ENCODE results near the gene GPHB5. TPM values are rescaled to one million over a fixed set of nuclear protein-coding genes. Genes with fewer than 3 reads are reported as not detected.

GPHB5 gene
- total and polyA plus RNA-seq, 2 of the 13 experiments (the other 11 are each of a cell fraction or from before 2014, with no cell fraction given): not detected

DNA sequence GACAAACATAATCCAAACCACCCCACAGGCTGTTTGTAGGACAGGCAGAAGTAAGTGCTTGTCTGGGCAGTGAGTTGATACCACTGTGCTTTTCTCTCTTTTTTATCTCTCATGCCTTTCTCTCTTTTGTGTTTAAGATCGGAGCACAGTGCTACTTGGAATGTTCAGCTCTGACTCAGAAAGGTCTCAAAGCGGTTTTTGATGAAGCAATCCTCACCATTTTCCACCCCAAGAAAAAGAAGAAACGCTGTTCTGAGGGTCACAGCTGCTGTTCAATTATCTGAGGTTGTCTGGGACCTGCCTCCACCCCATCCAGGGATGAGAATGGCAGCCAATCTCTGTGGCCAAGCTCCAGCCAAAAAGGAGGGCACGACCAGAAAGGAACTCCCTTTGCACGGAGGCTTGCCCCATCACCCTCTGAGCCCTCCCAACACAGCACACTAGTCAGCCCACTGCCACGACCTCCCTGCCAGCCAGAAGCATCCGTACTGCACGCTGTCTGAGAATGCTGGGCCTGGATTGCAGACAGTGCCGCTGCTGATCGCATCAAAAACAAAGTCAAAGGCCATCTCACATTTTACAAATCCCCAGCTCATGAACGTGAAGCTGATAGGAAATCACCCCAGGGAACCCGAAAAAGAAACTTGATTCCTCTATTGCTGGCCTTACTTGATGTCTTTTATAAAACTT is 27.8 kb downstream of the GPHB5 start:
- intact Hi-C loops (cut with micrococcal nuclease; ENCODE audit: unreplicated experiment) (no loop called here), in situ Hi-C loops (cut with HindIII; ENCODE audit: extremely low pct_ligation_motif_present, low pct_unique_long_range_greater_than_20kb) (no loop called here)
- H3K9ac ChIP-seq (ENCODE audit: insufficient read depth, low read depth, low read length): no peak overlapping the region
- DNase-seq (ENCODE audit: low spot score): no peak
- H3K27me3 ChIP-seq (ENCODE audit: control insufficient read depth in 1 of 2, insufficient read depth in 2 of 2, low read length in 2 of 2): peaks cover 0 to 17% of the 10 kb centered on the region in 2 experiments; a peak in 2 of 5 replicates
- H3K4me2 ChIP-seq (ENCODE audit: low read depth, low read length): no peak overlapping the region
- ChIA-PET CTCF (ENCODE audit: low intra/inter-chr PET ratio, low total read pairs) (no interaction called here), POLR2A (no interaction called here)
- no peak overlapping the region for H3K27ac ChIP-seq (ENCODE audit: extremely low read length, insufficient read depth, low read length)
- H3K36me3 ChIP-seq (replicated peaks in 1 of 2; ENCODE audit: control insufficient read depth in 1 of 2, insufficient read depth in 2 of 2, low read length in 2 of 2): no peaks in the 10 kb centered on the region
- no peak overlapping the region for H3K4me3 ChIP-seq (replicated peaks in 1 of 3; ENCODE audit: insufficient read depth in 1 of 3, low read depth in 2 of 3, low read length in 3 of 3)
- H3K79me2 ChIP-seq (ENCODE audit: insufficient read depth, low read length): no peaks in the 10 kb centered on the region
- TF ChIP-seq NR3C1 (CRISPR knock-in tag; IDR thresholded peaks at IDR 0.05) (no peak), THYN1 (CRISPR knock-in tag; IDR thresholded peaks at IDR 0.05; ENCODE audit: borderline replicate concordance, low read depth) (no peak), ZBTB7B (CRISPR knock-in tag; IDR thresholded peaks at IDR 0.05) (no peak), FOXC1 (CRISPR knock-in tag; IDR thresholded peaks at IDR 0.05; ENCODE audit: borderline replicate concordance) (no peak), ZNF674 (CRISPR knock-in tag; IDR thresholded peaks at IDR 0.05; ENCODE audit: low read depth) (no peak), ZNF879 (CRISPR knock-in tag; IDR thresholded peaks at IDR 0.05) (no peak), TP53 (CRISPR knock-in tag; conservative IDR thresholded peaks at IDR 0.05) (no peak)
- H3K4me1 ChIP-seq (ENCODE audit: insufficient read depth, low read length): no peaks in the 10 kb centered on the region
- no peaks in the 10 kb centered on the region for H4K20me1 ChIP-seq (ENCODE audit: insufficient read depth, low read length)
- no TSS peak for BruUV-seq (replicated peaks)
- no peak for FAIRE-seq
- no peak overlapping the region for H2AFZ ChIP-seq (ENCODE audit: low read length)
- ATAC-seq: no peak
- 34% methylated on average over 11 of the region's 12 CpGs for WGBS (ENCODE audit: low lambda C conversion rate)
- H3K9me3 ChIP-seq (ENCODE audit: low read length): no peaks in the 10 kb centered on the region

DNA sequence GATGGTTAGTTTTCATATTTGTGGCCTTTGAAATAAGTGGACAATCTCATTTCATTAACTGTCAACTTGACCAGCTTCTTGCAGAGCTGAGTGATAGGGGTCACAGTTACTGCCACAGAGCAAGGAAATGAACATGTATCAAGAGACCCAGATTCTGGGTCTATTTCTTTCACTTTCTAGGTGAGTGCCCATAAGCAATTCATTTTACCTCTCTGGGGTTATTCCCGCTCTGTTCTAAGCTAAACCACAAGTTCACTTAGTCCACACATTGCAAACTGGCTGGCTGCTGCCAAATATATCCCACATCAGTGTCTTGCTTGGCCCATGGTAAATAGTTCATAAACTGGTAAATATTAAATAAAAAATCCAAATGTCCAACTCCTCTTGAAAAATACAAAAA is 29.9 kb downstream of the GPHB5 start:
- no peak overlapping the region for H3K4me3 ChIP-seq (replicated peaks in 1 of 3; ENCODE audit: insufficient read depth in 1 of 3, low read depth in 2 of 3, low read length in 3 of 3)
- no peaks in the 10 kb centered on the region for H3K4me1 ChIP-seq (ENCODE audit: insufficient read depth, low read length)
- FAIRE-seq: no peak
- intact Hi-C loops (cut with micrococcal nuclease; ENCODE audit: unreplicated experiment): no loop called here
- no peaks in the 10 kb centered on the region for H3K79me2 ChIP-seq (ENCODE audit: insufficient read depth, low read length)
- H4K20me1 ChIP-seq (ENCODE audit: insufficient read depth, low read length): no peaks in the 10 kb centered on the region
- peaks cover 0 to 5% of the 10 kb centered on the region in 2 experiments; a peak in 2 of 5 replicates for H3K27me3 ChIP-seq (ENCODE audit: control insufficient read depth in 1 of 2, insufficient read depth in 2 of 2, low read length in 2 of 2)
- H3K9ac ChIP-seq (ENCODE audit: insufficient read depth, low read depth, low read length): no peak overlapping the region
- H3K36me3 ChIP-seq (replicated peaks in 1 of 2; ENCODE audit: control insufficient read depth in 1 of 2, insufficient read depth in 2 of 2, low read length in 2 of 2): no peaks in the 10 kb centered on the region
- no TSS peak for BruUV-seq (replicated peaks)
- no peak for TF ChIP-seq ZNF564 (CRISPR knock-in tag; IDR thresholded peaks at IDR 0.05)
- TF ChIP-seq MTA3 (CRISPR knock-in tag; IDR thresholded peaks at IDR 0.05): no peak
- no peak for TF ChIP-seq EP300 (IDR thresholded peaks at IDR 0.05; ENCODE audit: low read depth in 2 of 2, low read length in 2 of 2)
- TF ChIP-seq EP300 (CRISPR knock-in tag; IDR thresholded peaks at IDR 0.05; ENCODE audit: borderline replicate concordance): no peak
- TF ChIP-seq, protein P1, sequence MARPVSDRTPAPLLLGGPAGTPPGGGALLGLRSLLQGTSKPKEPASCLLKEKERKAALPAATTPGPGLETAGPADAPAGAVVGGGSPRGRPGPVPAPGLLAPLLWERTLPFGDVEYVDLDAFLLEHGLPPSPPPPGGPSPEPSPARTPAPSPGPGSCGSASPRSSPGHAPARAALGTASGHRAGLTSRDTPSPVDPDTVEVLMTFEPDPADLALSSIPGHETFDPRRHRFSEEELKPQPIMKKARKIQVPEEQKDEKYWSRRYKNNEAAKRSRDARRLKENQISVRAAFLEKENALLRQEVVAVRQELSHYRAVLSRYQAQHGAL (CRISPR knock-in tag; IDR thresholded peaks at IDR 0.05; ENCODE audit: not compliant biosample characterization): no peak
- no peak for TF ChIP-seq ZNF549 (CRISPR knock-in tag; IDR thresholded peaks at IDR 0.05)
- TF ChIP-seq CBFB (CRISPR knock-in tag; IDR thresholded peaks at IDR 0.05): no peak
- H3K4me2 ChIP-seq (ENCODE audit: low read depth, low read length): no peak overlapping the region
- ChIA-PET POLR2A (no interaction called here), CTCF (ENCODE audit: low intra/inter-chr PET ratio, low total read pairs) (no interaction called here)
- H3K27ac ChIP-seq (ENCODE audit: extremely low read length, insufficient read depth, low read length): no peak overlapping the region
- 8% methylated on average over 1 of the region's 1 CpG for WGBS (ENCODE audit: low lambda C conversion rate)
- H3K9me3 ChIP-seq (ENCODE audit: low read length): no peaks in the 10 kb centered on the region
- no peak for ATAC-seq
- DNase-seq (ENCODE audit: low spot score): no peak
- H2AFZ ChIP-seq (ENCODE audit: low read length): no peak overlapping the region
- in situ Hi-C loops (cut with HindIII; ENCODE audit: extremely low pct_ligation_motif_present, low pct_unique_long_range_greater_than_20kb): no loop called here
